Calu3 (cell line): Measurements from ENCODE around the gene TMTC2. TPM values are rescaled to one million over a fixed set of nuclear protein-coding genes. Genes with fewer than 3 reads are reported as not detected.

Experiments used
- BruUV-seq: library from RNA; stranded (reverse); fragments of 400-500 nt; replicated peaks from 2 replicates; lab custom pipeline; 2021; lab: Mats Ljungman, UMichigan
- CTCF ChIA-PET: fragments of 300-600 bp; sonication (Branson Sonifier 250); formaldehyde crosslinking; loops from one replicate; lab custom pipeline; 2022; ENCODE audit warnings: antibody characterized with exemption; lab: Charles Lee
- DNase-seq: peaks from one replicate; pipeline ENCODE4 v3.0.0; 2022
- H3K27ac Mint-ChIP-seq: one replicate; pipeline ENCODE4 v1.8.0; 2022; ENCODE audit warnings: mixed read lengths; ENCODE audit not compliant: unreplicated experiment
- H3K27me3 Mint-ChIP-seq: one replicate; pipeline ENCODE4 v1.8.0; 2022; ENCODE audit warnings: mixed read lengths; ENCODE audit not compliant: unreplicated experiment
- H3K36me3 Mint-ChIP-seq: one replicate; pipeline ENCODE4 v1.8.0; 2022; ENCODE audit warnings: mild to moderate bottlenecking, moderate library complexity, mixed read lengths; ENCODE audit not compliant: insufficient read depth, unreplicated experiment
- H3K4me1 Mint-ChIP-seq: one replicate; pipeline ENCODE4 v1.8.0; 2022; ENCODE audit warnings: mild to moderate bottlenecking, low read depth, mixed read lengths; ENCODE audit not compliant: unreplicated experiment
- H3K4me3 Mint-ChIP-seq: one replicate; pipeline ENCODE4 v1.8.0; 2022; ENCODE audit warnings: mild to moderate bottlenecking, low read depth, moderate library complexity, mixed read lengths; ENCODE audit not compliant: unreplicated experiment
- H3K9me3 Mint-ChIP-seq: one replicate; pipeline ENCODE4 v1.8.0; 2022; ENCODE audit warnings: low read depth, mixed read lengths; ENCODE audit not compliant: unreplicated experiment
- CTCF ChIP-seq: fragments of 200-600 bp; IDR thresholded peaks from one replicate; pipeline ENCODE4 v1.8.0; 2022; ENCODE audit warnings: antibody characterized with exemption; ENCODE audit not compliant: unreplicated experiment
- intact Hi-C: fragments of 100-400 bp; cut with micrococcal nuclease; formaldehyde crosslinking; loops from one replicate; pipeline ENCODE4 v1.10.0; 2022; ENCODE audit not compliant: unreplicated experiment
- total RNA-seq: library from RNA; stranded (reverse); gene quantifications from 2 replicates; pipeline ENCODE4 v1.2.3, GENCODE V29; 2022

The TMTC2 gene
- total RNA-seq, 1 experiment from 2014 or later: 31.2 TPM

- H3K27ac Mint-ChIP-seq: no peak overlapping the region
- H3K9me3 Mint-ChIP-seq: no peaks in the 10 kb centered on the region
- CTCF ChIA-PET: no interaction called here
- no peaks in the 10 kb centered on the region for H3K36me3 Mint-ChIP-seq
- no peaks in the 10 kb centered on the region for H3K27me3 Mint-ChIP-seq
- H3K4me3 Mint-ChIP-seq: no peak overlapping the region
- intact Hi-C loops: loop anchor here (10.0 kb wide), 1 partner anchor 474 kb away; no protein-coding TSS in a partner anchor
- no peak for TF ChIP-seq CTCF
- DNase-seq: no peak
- peaks cover 9% of the 10 kb centered on the region for H3K4me1 Mint-ChIP-seq
- no TSS peak for BruUV-seq
These were observed 311.8 kb downstream of the TMTC2 start for GRCh38 chr12:82998509-82998908.

GRCh38 chr12:83003026-83003425 lies 316.3 kb downstream of the TMTC2 start:
- Mint-ChIP-seq H3K27ac (no peak overlapping the region), H3K4me1 (no peaks in the 10 kb centered on the region), H3K27me3 (no peaks in the 10 kb centered on the region), H3K4me3 (no peak overlapping the region), H3K36me3 (no peaks in the 10 kb centered on the region), H3K9me3 (peaks cover 7% of the 10 kb centered on the region)
- CTCF ChIA-PET: no interaction called here
- intact Hi-C loops: loop anchor here (10.0 kb wide), 1 partner anchor 512 kb away; no protein-coding TSS in a partner anchor
- no peak for DNase-seq
- no TSS peak for BruUV-seq
- no peak for TF ChIP-seq CTCF

GRCh38 chr12:83005534-83006197 lies 319.0 kb downstream of the TMTC2 start:
- intact Hi-C loops: loop anchor here (10.0 kb wide), 1 partner anchor 509 kb away; no protein-coding TSS in a partner anchor

GRCh38 chr12:83008703-83009102 lies 322.0 kb downstream of the TMTC2 start:
- no peak for DNase-seq
- CTCF ChIA-PET: no interaction called here
- Mint-ChIP-seq H3K9me3 (peaks cover 20% of the 10 kb centered on the region), H3K27me3 (no peaks in the 10 kb centered on the region), H3K27ac (no peak overlapping the region), H3K4me1 (no peaks in the 10 kb centered on the region), H3K4me3 (no peak overlapping the region), H3K36me3 (peaks cover 5% of the 10 kb centered on the region)
- TF ChIP-seq CTCF: no peak
- no TSS peak for BruUV-seq
- intact Hi-C loops: loop anchor here (10.0 kb wide), 1 partner anchor 506 kb away; no protein-coding TSS in a partner anchor

More at GRCh38 chr12:83005534-83006197, 319.0 kb downstream of the TMTC2 start:
- Mint-ChIP-seq H3K4me3 (no peak overlapping the region), H3K9me3 (peaks cover 20% of the 10 kb centered on the region), H3K27me3 (no peaks in the 10 kb centered on the region), H3K27ac (no peak overlapping the region), H3K4me1 (no peaks in the 10 kb centered on the region), H3K36me3 (no peaks in the 10 kb centered on the region)
- CTCF ChIA-PET: no interaction called here
- no peak for DNase-seq
- BruUV-seq: no TSS peak
- TF ChIP-seq CTCF: no peak
